CD4-positive, alpha-beta T cell treated with Interleukin-2 at 100 ng/mL for 4 hours (primary cell): Measurements from ENCODE around the gene IKBKE.
"Not testable (repeated sequence)": the region's sequence is repeated elsewhere in the genome, so short reads cannot be mapped to it uniquely, and the experiment has no call there.

Experiments
- DNase-seq: peaks from one replicate; pipeline ENCODE4 v3.0.0-alpha.2; 2020; ENCODE audit warnings: low spot score

IKBKE gene

GRCh38 chr1:206476058-206476457 is 5.8 kb downstream of the IKBKE start:
- no peak for DNase-seq

- DNase-seq = no peak
Observed at GRCh38 chr1:206476591-206476990, 6.3 kb downstream of the IKBKE start.

DNA sequence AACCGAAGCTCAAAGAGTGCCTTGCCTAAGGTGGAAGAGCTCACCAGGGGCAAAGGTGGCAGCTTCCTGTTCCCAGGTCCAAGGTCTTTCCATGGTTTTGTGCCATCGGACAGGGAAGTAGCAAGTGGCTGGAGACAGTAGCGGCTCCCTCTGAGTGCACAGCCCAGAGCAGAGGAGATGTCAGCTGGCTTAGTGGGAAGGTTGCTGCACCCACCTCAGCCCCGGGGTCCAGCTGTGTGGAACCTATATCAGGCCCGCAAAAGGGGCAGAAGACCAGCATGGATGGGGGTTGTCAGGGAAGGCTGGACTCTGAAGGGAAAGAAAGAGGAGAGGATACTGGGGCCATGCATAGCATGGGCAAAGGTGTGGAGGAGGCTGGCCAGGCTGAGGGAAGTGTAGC is 6.8 kb downstream of the IKBKE start:
- DNase-seq = no peak

- no peak for DNase-seq
Observed at GRCh38 chr1:206477581-206478380, 7.5 kb downstream of the IKBKE start.

DNA sequence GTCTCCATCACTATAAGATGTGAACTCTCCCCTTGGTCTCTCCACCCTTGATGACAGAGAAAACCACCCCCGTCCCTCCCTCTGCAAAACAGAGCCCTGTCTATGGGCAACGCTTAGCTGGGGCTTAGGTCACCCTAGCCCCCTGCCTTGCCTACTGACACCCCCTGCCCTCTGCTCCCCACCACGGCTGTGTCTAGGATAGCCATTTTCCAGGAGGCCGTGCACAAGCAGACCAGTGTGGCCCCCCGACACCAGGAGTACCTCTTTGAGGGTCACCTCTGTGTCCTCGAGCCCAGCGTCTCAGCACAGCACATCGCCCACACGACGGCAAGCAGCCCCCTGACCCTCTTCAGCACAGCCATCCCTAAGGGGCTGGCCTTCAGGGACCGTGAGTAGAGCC is 8.5 kb downstream of the IKBKE start:
- DNase-seq = no peak

DNA sequence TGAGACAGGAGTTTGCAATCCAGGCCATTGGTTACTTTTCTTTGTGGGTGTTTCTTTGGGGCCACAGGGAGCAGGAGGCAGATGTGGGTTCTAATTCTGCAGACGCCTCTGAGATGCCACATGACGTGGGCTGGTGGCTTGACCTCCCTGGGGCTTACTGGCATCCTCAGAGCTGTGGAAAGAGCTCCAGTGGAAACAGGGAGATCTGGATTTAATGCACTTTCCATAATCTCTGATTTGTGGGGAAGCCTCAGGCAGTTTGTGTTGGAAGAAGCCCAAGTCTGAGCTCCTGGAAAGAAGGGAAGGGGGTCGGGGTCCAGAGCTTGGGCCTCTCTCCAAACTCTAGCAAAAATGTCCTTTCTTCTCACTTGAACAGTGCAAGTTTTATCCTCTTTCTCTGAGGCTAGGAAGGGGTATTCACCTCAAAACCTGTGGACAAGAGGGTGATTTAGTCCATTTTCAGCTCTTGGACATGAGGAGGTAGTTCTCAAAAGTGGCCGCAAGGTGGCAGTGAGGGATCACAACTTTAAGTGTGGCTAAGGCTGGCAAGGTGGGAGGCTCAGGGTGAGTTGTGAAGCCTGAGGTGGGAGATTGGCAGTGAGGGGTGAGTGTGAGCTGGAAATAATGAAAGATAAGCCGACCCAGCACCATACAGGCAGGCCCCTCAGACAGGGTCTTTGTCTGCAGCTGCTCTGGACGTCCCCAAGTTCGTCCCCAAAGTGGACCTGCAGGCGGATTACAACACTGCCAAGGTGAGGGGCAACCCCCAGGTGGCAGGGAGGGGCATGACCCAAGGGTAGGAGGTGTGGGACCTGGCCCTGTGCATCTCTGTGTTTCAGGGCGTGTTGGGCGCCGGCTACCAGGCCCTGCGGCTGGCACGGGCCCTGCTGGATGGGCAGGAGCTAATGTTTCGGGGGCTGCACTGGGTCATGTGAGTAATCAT is 9.2 kb downstream of the IKBKE start:
- peak; percentile 72 for DNase-seq

DNA sequence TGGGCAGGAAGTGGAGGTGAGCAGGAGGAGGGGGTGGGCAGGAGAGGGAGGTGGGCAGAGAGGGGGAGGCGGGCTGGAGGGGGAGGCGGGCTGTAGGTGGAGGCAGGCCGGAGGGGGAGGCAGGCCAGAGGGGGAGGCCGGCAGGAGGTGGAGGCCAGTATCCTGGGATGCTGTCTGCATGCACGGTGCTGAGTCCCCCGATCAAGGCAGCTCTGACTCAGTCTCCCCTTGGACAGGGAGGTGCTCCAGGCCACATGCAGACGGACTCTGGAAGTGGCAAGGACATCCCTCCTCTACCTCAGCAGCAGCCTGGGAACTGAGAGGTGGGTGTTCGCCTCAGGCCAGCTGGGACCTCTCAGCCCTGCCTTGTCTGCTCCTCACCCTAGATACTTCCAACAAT is 9.9 kb downstream of the IKBKE start:
- DNase-seq = no peak

DNA sequence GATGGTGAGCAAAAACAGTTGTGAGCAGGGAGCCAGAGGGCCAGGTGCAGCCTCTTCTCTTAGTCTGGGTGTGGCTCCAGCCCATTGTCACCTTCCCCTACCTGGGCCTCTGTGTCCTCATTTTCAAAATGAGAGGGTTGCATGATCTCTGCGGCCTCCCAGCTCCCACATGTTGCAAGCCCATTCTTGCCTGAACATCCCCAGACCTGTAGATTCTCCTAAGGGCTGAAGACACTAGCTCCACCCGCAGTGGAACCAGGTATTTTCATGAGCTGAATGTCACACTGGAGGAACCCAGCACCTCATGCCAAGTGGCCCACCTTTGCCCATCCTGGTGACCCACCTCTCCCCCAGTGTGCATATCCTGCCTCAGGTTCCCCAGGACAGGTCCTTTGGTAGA is 12.3 kb downstream of the IKBKE start:
- no peak for DNase-seq

DNA sequence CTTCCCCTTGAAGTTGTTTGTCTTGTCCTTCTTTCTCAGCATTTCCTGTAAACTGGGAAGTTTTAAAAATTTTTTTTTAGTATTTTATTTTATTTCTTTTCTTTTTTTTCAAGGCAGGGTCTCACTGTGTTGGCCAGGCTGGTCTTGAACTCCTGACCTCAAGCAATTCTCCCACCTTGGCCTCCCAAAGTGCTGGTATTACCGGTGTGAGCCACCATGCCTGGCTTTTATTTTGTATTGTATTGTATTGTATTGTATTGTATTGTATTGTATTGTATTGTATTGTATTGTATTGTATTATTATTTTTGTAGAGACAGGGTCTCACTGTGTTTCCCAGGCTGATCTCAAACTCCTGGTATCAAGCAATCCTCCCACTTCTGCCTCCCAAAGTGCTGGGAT is 13.6 kb downstream of the IKBKE start:
- not testable (repeated sequence) for DNase-seq

DNA sequence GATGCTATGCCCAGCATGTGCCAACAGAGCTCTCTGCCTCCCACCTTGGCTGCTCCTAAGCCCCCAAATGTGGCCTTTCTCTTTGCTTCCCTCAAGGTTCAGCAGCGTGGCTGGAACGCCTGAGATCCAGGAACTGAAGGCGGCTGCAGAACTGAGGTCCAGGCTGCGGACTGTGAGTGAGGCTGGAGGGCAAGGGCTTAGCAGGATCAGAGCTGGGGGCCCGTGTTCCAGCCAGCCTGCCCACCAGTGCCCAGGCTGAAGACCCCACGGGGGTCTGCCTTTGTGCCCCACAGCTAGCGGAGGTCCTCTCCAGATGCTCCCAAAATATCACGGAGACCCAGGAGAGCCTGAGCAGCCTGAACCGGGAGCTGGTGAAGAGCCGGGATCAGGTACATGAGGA is 14.6 kb downstream of the IKBKE start:
- DNase-seq = no peak

GRCh38 chr1:206486995-206487788 is 16.9 kb downstream of the IKBKE start:
- DNase-seq = no peak

DNA sequence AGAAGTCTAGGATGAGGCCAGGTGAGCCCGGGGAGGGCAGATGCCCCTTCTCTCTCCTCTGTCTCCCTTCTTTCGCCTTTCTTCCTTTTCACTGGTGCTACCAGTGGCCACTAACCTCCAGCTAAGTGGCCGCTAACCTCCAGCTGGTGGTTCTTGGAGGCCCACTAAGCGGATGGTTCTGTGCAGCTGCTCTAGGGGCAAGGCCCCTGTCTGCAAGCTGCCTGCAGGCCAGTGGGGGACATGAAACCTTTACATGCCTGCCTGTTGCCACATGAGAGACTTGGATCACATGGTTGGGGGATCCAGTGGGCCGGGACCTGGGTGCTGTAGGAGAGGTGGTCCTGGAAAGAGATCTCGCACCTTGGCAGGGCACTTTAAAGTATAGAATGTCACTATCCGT is 17.7 kb downstream of the IKBKE start:
- DNase-seq = no peak

DNA sequence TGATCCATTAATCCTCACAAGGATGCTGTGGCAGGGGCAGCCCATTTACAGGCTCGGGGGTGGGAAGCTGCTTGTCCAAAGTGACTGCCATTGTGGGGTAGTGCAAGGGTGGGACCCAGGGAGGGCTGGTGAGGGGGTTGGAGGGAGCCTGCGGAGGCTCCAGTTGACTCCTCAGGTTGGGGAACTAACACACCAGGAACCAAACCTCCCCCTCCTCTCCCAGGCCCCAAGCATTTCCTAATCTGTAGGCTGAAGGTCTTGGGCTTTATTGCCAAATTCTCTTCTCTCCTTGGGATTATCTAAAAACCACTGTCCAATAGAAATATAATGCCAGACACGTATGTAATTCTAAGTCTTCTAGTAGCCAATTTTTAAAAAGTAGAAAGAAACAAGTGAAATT is 18.2 kb downstream of the IKBKE start:
- no peak for DNase-seq

- DNase-seq = peak; percentile 68
Observed at GRCh38 chr1:206489980-206490770, 19.9 kb downstream of the IKBKE start.

DNA sequence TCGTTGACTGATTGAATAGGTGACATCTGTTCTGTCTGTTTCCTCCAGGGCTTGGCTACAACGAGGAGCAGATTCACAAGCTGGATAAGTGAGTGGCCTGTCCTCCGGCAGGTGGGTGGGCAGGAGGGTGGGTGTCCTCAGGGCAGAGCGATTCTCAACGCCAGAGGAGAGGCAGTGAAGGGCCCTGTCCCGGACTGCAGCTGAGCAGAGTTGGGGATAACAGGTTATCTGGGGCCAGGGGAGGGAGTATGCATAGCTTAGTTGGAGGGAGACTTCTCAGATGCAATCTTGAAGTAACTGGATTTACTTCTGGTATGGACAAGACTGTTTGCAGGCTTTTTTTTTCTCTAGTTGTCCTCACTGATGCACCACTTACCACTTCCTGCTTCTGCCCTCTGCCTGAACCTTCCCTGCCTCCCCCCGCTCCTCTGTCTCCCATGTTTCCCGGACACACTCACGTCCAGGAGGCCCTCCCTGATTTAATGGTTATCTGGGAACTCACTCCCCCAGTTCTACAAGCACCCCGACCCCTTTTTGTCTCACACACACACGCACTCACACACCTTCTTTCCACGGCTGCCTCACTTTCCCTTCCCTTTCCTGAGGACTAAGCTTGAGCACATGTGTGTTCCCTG is 20.6 kb downstream of the IKBKE start:
- no peak for DNase-seq

GRCh38 chr1:206491616-206492015 is 21.3 kb downstream of the IKBKE start:
- DNase-seq = no peak

DNA sequence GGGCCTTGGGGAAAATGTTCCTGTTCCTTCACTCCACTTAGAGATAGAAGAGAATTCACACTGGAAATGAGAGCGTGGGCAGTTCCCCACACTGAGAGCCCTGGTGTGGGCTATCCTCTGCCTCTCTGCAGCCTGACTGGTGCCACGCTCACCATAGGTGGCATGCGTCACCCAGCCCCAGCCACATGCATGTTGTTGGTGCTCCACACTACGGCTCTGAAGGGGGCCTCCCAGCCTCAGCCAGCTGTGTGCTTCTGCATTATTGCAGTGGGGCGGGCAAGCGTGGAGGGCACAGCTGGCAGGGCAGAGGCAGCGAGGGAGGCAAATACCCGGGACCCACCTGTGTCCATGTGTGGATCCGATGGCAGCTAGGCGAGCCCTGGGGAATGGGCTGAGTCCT is 22.3 kb downstream of the IKBKE start:
- DNase-seq = no peak

GRCh38 chr1:206493279-206493678 is 23.0 kb downstream of the IKBKE start:
- no peak for DNase-seq

DNA sequence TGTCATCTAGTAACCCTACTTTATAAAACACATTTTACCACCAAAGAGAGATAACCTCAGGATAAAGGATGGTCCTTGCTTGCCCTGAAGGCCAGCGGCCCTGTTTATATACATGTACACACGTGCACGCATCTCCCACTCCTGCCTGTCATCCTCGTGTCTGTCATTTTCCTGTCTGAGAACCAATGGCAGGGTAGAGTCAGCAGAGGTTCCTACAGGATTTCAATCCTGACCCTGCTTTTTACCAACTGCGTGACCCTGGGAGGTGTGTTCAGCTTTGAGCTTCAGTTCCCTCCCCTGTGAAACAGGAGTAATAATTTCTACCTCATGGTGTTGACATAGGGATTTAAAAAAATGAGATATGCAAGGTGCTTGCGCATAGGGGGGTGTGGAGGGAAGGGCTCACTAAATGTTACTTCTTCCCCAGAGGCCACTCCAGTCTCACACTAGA is 24.8 kb downstream of the IKBKE start:
- no peak for DNase-seq

DNA sequence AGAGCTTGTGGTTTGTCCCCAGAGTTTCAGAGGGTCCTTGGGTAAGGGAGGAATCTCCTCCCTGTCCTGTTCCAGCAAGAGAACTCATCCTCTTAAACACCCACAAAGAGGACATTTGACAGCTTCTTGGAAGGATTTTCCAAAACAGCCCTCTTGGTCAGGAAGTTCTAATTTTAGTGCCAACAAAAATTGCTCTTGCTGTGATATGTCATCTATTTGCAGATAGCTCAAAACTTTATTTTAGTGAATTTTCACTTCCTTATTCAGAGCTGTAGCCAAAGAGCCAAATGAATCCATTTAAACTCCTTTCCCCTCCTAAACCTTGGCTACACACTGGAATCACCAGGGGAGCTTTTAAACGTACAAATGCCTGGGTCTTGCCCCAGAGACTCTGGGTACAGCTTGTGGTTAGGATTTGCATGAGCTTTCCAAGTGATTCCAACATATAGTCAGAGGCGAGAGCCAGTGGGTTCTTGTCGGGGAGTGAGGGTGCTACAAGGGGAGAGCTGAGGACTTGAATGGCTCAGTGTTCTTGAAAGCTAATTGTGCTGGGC is 25.3 kb downstream of the IKBKE start:
- no peak for DNase-seq
